SK-N-MC (cell line): ENCODE results near the gene CXCL17.

Experiments
- EZH2 ChIP-seq: fragments of 200-600 bp; sonication (generic); IDR thresholded peaks from one replicate; pipeline ENCODE4 v1.6.1; 2017; ENCODE audit warnings: antibody characterized with exemption
- FOXP2 ChIP-seq: optimal IDR thresholded peaks from 2 replicates; pipeline ENCODE3; 2011; ENCODE audit warnings: mild to moderate bottlenecking, moderate library complexity; ENCODE audit not compliant: insufficient read depth; ENCODE audit errors: extremely low read length, control extremely low read depth
- POLR2AphosphoS5 ChIP-seq: IDR thresholded peaks from 2 replicates; pipeline ENCODE4 v1.6.1; 2012; ENCODE audit warnings: mild to moderate bottlenecking, low read depth, low read length, borderline replicate concordance

- TF ChIP-seq POLR2AphosphoS5 (no peak), EZH2 (no peak), FOXP2 (no peak)
Observed at GRCh38 chr19:42471554-42472249, 29.0 kb upstream of the CXCL17 start.
